Anterior cingulate cortex (tissue), 58 donors: ENCODE data around the gene MLYCD.
A peak's percentile ranks its signal among the peaks of the same experiment; 100 is the strongest.
"Not testable (repeated sequence)": the region's sequence is repeated elsewhere in the genome, so short reads cannot be mapped to it uniquely, and the experiment has no call there.

Experiments used
- DNase-seq, 58 donors: peaks; one replicate each; lab custom pipeline; 2025; lab: John Stamatoyannopoulos, UW

Gene MLYCD

DNA sequence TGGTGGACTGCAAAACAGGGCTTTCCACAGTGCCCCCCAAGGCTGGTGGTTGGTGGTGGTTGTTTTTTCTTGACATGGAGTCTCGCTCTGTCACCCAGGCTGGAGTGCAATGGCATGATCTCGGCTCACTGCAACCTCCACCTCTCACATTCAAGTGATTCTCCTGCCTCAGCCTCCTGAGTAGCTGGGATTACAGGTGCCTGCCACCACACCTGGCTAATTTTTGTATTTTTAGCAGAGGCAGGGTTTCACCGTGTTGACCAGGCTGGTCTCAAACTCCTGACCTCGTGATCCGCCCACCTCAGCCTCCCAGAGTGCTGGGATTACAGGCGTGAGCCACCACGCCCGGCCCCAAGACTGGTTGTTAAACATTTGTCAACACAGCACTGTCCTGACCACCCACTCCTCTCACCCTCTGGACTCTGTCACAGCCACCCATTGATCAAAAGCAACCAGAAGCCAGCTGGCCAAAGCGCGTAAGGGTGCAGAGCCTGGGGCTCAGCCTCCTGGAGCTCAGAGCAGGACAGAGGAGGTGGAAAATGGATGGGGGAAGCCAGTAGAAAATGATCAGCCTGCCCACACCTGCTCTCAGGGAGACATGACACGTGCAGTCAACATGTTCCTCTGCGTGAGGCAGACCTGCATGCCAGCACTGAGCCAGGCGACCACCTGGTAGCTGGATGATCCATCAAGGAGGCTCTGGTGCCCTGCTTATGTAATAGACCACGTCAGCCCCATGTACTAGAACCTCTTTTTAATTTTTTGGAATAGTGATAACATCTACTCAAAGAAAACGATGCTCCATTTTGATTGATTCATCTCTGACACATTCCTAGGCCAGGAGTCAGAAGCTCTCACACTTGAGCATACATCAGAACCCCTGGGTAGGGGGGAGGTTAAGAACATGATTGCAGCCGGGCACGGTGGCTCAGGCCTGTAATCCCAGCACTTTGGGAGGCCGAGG is 39.3 kb downstream of the MLYCD start:
- no peak for DNase-seq

DNA sequence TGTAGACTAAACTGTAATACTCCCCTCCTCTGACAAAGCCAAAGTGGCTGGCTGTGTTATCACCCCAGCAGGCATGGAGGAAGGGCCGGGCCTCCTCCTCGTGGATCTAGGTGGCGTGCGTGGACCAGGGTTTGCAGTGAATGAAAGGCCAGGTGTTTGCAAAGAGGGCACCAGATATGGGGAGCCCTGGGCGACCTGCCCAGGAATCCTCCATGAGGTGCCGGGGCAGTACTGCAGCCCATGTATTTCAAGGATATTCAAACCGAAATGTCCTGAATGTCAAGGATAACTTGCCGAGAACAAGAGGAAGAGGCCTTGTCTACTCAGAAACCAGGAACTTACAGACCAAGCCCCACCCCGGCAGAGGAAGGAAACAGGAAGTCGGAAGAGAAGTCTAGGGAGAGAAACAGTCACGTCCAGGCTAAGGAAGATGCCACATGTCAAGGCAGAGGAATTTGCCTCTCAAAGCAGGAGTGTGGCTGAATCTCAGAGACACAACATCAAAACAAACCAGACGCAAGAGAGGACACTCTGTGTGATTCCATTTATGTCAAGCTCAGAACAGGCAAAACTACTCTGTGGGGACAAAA is 40.4 kb downstream of the MLYCD start:
- no peak for DNase-seq

DNA sequence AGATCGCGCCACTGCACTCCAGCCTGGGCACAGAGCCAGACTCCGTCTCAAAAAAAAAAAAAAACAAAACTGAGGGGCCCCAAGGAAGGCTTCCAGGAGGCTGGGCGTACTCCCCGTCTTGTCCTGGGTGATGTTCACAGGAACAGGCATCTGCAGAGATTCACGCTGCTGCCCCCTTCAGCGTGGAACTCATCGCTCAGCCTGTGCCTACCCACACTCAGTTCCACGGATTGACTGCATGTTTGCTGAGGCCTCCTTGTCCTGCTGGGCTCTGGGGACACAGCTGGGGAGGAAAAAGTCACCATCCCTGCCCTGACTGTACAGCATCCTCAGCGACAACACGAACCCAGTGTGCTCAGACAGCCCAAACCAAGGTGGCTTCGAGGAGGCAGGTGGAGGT is 41.2 kb downstream of the MLYCD start:
- DNase-seq = no peak

DNA sequence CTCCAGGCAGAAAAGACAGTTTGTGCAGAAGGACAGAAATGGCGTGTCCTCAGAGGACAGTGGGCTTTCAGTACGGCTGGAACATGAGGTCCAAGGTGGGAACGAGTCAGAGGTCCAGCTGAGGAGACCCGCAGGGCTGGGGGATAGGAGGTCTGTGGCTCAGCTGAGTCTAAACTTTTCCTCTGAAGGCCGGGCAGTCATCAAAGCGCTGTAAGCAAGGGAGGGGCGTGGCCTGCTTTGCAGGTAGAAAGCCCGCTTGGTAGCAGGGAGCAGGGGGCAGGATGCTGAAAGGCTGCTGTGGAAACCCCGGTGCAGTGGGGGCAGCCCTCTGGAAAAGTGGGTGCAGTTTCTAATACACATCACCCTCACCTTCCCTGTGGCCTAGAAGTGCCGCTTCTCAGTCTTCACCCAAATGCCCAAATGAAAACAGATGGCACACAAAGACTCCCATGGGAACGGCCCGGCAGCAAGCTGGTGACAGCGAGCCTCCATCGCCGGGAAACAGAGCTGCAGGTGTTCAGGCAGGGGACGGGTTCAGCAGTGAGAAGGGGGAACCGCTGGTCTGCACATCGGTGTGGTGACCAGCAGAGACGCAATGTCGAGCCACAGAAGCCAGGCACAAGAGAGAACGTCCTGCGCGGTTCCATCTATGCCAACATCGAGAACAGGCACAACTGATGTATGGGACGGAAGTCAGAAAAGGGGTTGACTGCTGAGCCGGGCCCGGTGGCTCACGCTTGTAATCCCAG is 41.9 kb downstream of the MLYCD start:
- no peak for DNase-seq

DNA sequence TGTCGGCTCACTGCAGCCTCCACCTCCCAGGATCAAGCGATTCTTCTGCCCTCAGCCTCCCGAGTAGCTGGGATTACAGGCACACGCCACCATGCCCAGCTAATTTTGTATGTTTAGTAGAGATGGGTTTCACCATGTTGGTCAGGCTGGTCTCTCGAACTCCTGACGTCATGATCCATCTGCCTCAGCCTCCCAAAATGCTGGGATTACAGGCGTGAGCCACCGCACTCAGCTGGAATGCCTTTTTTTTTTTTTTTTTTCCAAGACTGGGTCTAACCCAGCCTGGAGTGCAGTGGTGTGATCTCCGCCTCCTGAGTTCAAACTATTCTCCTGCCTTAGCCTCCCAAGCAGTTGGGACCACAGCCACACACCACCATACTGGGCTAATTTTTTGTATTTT is 42.6 kb downstream of the MLYCD start:
- DNase-seq = not testable (repeated sequence)

DNA sequence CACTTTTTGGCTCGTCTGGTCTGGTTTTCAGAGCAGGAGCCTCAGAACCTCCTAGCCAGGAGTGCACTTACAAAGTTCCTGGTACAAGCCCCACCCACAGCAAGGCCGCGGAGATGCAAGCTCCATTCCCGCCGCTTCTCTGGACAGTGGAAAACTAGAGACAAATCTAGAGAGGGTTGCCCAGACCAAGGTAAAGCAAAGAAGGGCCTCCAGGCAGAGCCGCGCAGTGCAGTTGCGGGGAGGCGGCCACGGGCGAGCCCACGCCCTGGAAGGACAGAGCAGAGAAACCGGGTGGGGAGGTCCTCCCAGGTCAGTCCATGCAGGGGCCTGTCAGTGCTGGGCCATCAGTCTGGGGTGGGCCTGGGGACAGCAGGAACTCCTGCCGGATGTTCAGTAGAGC is 43.2 kb downstream of the MLYCD start:
- no peak for DNase-seq

DNA sequence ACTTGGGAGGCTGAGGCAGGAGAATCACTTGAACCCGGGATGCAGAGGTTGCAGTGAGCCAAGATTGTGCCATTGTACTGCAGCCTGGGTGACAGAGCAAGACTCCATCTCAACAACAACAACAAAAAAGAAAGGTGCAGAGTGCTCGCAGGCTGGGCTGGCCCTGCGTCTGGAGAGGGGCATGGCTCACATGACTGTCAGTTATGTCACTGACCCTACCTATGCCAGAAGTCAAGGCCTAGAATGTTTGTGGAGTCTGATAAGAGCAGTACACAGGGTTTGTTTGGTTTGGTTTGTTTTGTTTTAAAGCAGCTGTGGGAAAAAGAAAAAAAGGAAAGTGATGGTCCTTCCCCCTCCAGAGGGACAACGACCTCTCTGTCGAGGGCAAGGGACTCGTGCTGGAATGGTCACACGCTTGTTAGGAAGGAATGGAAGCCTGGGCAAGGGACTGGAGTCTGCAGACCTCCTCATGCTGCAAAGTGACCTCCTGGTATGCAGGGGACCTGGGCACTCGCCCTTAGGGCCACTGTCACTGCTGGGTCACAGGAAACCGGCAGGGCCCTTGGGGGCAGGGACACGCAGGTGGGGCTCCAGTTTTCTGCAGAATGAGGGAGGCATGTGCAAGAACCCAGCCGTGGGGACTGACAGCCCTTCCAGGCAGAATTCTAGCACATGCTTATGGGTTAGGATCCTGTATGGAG is 44.0 kb downstream of the MLYCD start:
- DNase-seq = no peak

DNA sequence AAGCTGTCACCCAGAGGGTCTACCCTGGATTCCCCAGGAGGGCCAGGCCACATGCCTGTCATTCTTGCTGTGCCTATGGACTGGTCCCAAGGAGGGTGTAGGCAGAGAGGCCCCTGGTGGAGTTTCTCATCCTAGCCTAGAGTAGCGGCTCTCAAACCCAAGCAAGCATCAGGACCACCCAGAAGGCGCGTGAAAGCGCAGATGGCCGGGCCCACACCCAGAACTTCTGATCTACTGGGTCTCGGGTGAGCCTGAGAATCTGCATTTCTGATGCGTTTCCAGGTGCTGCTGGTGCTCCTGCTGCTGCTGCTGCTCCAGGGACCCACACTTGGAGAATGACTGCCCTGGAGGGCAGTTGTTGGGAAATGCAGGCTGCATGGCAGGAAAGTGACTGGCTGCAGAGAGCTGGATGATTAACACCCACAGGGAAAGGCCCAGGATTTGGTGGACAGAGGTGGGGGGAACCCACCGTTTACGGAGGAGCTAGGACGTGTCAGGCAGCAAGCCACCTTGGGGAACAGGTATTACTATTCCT is 44.7 kb downstream of the MLYCD start:
- no peak for DNase-seq

DNA sequence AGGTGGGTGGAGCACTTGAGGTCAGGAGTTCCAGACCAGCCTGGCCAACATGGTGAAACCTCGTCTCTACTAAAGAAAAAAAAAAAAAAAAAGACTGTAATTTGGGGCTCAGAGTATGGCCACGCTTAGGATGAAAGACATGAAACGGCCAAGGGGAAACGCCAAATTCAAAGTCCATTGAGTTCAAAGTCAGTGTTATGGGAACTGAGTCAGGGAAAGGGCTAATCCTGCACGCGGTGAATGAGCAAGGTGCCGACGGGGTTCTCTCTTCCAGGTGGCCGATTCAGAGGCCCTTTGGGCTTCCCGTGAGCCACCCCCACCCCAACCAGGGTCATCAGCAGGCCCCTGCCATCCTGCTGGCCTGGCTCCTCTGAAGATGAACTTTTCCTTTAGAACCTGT is 46.7 kb downstream of the MLYCD start:
- DNase-seq = no peak

DNA sequence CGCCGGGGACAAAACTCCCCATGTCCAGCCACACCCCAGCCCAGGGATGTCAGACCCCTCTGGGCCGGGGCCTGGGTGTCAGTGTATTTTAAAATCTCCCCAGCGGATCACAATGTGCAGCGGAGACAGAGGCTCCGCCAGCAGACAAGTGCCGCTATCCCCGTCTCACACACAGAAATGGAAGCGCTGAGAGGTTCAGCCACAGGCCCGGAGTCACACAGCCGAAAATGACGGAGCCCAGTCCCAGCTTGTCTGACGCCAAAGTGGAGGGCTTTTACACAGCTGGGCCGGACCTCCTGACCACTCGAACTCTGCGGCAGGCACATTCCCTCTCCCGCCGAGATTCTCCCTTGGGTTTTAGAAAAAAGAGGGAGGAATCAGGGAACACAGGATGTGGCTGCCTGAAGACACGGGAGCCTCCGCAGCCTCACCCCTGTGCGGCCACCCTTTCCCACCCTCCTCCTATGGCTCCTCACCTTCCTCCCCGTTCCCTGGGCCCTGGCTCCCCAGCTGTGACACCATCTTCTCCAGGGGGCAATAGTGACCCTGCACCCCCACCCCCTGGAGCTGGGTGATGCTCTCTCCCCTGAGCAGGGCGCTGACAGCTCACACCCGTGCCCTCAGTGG is 47.4 kb downstream of the MLYCD start:
- DNase-seq = no peak

DNA sequence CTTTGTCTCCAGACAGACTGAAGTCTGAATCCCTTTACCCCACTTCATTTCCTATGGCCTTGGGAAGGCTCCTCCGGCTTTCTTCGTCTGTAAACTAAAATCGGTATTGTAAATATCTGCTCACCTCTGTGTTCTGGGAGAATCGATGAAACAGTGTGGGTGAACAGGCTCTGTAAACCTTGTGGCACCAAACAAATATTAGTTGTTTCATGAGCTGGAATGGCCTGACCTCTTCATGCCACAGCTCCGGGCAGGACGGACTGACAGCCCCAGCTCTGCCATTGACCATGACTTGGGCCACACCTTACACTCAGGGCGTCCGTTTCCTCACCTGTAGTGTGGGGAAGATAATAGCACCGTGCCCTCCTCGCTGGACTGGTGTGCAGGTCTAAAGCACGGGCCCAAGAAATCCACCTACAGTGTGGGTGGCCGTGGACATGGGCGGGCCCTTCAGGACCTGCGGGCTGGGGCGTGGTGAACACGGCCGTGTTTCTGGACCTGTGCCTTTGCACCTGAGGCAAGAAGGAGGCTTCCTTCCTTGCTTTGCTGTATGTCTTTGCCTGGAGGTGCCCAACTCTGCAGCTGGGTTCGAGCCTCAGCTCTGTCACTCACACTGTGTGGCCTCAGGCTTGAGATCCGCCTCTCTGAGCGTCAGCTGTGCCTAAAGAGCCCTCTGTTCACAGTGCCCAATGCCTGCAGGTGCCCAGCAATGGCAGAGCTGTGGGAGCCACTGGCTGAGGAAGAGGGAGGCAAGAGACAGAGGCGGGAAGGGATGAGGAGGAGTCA is 48.1 kb downstream of the MLYCD start:
- no peak for DNase-seq

DNA sequence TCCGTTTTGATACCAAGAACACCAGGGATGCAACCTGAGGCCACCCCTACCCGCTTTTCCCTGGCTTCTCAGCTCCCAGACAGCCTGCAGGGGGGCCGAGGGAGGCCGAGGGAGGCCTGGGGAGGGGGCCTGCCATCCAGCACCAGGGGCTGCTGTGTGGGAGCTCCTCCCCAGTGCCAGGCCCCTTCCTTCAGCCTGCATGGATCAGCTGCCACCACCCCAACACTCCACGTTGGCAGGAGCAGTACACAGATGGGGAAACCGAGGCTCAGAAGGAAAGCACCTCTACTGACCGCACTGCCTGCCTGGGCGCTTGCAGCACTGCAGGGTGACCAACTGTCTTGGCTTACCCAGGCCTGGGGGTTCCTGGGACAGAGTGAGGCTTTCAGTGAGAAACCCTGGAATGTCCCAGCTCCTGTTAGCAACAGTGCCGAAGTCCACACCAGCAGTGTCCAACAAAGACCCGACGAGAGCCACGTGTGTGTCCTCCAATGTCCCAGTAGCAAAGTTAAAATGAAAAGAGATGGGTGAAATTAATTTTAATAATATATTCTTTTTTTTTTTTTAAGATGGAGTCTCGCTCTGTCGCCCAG is 48.8 kb downstream of the MLYCD start:
- no peak for DNase-seq

DNA sequence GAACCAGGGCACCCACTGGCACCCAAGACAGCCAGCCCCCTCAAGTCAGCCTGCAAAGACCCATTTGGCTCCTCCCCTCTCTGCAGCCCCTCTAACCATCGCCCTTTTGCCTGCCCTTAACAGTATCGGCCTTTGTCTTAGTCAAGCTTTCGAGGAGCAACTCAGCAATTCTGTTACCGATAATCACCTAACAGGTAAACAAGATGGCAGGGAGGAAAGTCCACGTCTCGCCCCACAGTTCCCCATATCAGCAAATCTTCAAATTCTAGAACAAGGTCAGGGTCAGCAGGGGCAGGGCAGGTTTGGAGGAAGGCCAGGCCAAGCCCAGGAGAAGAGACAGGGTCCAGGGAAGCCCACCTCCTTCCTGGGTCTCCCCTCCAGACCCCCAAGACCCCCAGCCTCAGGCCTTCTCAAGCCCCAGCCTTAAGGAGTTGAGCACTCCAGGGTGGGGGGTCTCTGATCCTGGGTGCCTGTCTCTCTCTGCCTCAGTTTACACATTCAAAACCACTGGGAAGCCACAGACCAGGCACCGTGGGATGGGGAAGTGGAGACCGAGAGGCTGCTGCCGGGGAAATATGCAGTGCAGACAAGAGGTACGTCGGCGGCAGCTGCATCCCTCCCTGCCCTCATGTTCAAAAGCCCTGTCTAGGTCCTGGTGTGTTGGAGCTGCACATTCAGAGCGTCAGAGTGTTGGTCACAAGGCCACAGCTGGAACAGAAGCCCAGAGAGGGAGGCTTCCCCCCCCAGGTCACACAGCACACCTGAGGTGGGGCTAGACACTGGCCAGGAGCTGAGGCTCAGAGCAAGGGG is 50.2 kb downstream of the MLYCD start:
- no peak for DNase-seq

DNA sequence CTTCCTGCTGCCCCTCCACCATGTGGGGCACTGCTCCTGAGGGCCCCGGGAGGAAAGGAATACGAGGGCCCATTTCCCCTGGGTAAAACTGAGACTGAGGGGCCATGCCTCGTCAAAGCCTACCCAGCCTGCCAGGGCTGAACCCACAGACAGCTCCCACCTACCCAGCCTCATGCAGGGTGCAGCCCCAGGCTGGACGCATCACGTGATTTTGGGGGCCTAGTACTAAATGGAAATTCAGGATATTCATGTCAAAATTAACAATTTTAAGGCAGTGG is 50.7 kb downstream of the MLYCD start:
- no peak for DNase-seq

DNA sequence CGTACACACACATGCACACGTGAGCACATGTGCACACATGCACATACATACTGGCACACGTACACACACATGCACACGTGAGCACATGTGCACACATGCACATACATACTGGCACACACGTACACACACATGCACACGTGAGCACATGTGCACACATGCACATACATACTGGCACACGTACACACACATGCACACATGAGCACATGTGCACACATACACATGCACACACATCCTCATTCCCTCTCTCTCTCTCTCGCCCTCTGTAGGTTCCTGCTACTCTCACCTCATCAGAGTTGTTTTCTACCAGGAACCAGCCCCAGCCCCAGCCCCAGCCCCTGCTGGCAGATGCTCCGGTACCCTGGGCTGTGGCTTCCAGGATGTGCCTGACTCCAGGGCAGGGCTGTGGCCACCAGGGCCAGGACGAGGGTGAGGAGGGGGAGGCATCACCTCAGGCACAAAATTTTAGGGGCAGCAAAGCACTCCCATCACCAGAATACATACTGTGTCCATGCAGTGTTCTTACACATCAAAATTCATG is 52.0 kb downstream of the MLYCD start:
- DNase-seq = not testable (repeated sequence)

DNA sequence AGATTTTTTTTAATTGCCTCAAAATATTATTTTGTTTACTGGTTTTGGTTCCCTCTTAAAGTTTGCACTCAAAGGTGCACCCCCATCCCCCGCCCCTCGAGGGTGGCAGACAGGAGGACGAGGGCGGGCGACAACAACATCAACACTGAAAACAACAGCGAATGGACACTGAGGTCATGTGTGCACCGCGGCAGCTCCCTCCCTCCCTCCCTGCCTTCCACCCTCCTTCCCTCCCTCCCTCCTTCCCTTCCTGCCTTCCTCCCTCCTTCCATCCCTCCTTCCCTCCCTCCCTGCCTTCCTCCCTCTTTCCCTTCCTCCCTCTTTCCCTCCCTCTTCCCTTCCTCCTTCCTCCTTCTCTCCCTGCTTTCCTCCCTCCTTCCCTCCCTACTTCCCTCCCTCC is 52.6 kb downstream of the MLYCD start:
- peak in 12 of 58 donors; percentile 8 to 52 (median 30) for DNase-seq

DNA sequence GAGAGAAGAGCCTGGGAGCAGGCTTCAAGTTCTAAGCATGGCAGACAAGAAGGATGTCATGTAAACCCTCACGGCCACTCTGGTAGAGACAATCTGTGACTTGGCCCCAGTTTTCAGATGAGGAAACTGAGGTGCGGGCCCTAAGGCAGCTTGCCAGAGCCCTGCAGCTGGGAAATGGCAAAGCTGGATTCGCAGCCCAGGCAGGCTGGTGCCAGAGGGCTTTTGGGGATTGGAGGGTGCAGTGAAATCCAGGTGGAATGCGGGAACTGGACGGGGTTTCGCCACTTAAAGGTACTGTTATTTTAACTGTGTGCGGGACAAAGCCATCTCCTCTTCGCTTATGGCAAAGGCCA is 53.6 kb downstream of the MLYCD start:
- no peak for DNase-seq
